ENCODE data around the gene PDXP.
A peak's percentile ranks its signal among the peaks of the same experiment; 100 is the strongest.

PDXP gene

DNA sequence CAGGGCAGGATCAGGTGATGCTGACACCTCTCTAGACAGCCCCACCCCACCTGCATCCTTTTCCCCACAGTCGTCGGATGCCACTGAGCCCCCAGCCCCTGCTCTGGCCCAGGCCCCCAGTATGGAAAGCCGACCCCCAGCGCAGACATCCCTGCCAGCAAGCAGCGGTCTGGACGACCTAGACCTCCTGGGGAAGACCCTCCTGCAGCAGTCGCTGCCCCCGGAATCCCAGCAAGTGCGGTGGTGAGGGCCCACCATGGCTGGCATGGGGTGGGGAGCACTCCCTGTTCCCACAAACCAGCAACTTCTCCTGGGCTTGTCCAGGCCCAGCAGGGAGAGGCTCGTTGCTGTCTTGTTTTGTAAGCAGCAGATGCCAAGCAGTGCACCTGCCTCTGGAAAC is 28.6 kb upstream of the PDXP start:
- no peak for DNase-seq

DNA sequence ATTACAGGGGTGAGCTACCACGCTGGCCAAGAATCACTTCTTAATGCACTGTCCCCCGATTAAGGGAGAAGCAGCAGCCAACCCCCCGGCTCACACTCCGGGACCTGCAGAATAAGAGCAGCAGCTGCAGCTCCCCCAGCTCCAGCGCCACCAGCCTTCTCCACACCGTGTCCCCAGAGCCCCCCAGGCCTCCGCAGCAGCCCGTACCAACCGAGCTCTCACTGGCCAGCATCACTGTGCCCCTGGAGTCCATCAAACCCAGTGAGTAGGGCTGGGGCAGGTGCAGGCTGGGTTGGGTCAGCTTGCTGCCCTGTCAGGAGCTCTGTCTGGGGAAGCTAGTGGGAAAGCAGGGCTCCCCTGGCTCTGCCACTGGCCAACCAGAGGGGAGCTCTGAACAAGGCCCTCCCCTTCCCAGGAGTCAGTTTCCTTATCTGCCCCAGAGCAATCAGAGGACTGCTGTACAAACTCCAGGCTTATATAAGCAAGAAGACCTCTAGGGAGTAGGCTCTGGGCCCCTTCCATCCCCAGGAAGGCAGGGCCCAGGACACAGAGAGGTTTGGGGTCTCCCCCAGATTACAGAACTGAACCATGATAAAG is 27.6 kb upstream of the PDXP start:
- DNase-seq = no peak

DNA sequence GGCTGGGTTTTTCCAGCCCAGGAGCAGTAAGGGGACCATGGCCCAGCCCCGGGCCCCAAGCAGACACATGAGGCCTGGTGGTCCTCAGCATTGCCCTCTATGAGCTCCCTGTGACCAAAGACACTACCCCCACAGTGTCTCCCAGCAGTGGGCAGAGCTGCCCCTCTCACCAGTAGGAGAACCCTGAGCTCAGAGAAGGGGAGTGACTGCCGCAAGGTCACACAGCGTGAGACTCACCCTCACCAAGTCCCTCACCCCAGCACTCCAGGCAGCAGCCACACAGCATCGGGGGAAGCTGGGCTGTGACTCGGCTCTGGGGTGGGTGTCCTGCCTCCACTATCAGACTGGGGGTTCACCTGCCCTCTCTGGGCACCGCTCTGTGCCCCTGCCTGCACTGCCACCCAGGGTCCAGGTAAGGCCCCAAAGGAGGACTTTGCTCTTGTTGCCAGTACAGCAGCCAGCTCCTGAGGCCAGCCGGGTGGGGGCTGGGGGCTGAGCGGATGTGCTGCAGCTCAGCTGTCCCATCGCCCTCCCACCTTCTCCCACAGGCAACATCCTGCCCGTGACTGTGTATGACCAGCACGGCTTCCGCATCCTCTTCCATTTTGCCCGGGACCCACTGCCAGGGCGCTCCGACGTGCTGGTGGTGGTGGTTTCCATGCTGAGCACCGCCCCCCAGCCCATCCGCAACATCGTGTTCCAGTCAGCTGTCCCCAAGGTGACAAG is 26.9 kb upstream of the PDXP start:
- no peak for DNase-seq

DNA sequence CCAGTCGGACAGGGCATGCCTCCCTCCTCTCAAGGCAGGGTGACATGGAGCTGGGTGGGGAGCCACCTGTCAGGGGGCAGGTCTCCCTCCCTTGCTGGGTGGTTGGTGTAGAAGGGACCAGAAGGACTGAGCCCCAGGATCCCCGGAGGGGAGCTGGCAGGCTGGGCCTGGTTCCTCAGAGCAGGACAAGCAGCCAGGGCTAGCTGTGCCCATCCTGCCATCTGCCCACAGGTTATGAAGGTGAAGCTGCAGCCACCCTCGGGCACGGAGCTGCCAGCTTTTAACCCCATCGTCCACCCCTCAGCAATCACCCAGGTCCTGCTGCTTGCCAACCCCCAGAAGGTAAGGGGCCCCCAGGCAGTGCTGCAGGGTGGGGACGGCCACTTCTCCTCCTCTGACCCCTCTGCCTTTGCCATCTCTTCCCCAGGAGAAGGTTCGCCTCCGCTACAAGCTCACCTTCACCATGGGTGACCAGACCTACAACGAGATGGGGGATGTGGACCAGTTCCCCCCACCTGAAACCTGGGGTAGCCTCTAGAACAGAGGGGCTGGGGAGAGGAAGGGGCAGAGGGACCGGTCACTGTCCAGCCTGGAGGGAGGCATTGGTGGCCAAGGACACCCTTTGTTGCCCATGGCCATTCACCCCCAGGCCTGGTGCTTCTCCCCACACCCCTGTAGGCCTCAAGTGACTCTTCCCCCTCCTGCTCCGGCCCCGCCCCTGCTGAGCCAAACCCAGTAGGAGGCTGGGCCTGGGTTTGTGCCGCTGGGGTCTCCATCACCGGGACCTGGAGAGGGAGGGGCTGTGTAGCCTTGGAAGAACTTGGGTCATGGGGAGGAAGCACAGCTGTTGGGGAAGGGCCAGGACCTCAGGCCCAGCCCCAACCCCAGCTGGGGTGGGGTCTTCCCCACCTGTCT is 26.1 kb upstream of the PDXP start:
- no peak for DNase-seq

DNA sequence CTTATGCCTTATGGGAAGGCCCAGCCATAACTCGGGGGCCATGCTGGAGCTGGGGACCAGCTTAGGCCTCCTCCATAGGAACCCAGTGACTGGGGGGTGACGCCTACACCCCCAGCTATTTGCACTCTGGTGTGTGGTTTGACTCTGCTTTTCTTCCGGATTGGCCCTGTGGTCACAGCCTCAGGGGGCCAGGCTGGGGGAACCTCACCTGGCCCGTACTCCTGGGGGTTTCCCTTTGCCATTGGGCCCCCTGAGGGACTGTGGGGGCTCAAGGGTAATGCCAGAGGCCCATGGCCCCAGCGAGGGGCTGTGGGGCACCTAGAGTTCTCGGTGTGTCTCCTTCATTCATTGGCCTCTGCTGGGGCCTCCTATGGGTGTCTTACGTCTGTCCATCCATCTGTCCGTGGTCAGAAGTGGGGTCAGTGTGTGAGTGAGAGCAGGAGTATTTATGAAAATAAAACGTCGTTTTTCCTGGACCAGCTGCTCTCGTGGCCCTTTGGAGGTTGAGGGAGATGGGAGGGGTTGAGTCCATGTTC is 25.4 kb upstream of the PDXP start:
- DNase-seq = no peak

DNA sequence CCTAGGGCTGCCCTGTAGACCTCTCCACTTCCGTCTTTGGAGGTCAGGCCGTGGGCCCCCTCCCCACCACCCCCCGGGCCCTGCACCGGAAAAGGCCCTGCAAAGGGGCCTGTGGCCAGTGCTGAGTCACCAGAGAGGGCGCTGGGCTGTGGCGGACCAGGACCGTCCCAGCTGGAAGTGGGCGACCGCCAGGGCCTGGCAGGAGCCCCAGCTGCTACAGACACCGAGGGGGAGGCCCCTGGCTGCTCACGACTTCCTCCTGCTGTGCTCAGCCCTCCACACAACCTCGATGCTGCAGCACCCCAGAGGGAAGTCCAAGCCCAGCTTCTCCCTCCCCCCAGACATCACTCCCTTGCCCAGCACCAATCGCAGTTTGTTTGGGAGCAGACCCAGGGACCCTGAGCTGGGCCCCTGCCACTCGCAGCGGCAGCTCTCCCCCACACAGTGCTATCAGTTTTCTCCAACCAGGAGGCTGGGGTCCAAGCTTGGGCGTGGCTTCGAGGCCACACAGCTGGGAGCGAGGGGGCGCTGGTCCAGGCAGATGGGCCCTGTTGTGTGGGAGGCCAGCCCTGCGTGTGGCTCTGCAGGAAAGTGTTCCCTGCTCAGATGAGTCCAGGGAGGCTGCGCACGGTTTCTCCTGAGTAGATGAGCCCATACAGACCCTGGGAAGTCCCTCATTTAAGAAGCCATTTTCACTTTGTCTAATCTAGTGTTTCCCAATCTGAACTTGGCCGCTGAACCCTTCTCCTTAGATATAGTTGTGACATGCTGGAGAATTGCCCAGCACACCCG is 24.7 kb upstream of the PDXP start:
- DNase-seq = peak; percentile 91

DNA sequence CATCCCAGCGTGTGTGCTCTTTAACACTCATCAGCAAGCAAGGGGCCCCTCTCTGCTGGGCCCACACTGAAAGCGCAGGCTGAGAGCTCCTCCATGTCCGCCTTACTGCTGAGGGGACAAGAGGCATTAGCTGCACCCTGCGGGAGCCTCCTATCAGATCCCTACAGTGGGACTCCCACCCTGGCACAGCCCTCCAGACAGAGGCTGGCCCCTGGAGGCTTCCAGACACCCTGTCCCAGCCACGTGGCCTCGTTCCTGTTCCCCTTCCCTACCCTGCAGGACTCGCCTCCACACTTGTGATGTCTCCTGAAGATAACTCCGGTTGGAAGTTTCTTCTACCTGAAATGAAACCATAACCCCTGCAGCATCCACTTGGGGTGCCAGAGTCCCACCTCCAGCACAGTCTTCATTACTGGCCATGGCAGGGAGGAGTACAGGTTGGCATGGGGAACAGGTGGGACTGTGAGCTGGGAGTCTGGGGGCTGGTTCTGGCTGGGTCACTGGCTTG is 24.1 kb upstream of the PDXP start:
- no peak for DNase-seq

DNA sequence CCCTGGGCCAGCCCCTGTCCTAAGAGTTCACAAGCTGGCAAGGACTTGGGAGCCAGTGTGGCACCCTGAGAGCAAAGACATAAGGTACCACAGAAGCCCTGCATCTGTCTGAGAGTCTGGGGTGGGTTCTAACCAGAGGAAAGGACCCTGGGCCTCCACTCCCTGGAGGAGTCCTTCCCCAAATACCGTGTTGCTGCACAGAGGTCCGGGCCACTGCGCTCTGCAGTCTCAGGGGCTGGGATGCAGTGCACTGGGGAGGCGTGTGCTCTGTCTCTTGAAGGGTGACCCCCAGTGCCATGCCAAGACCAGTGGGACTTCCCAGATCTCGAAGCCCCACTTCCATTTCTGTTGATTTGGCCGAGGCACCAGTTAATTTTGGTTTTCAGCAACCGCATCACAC is 23.4 kb upstream of the PDXP start:
- no peak for DNase-seq

DNA sequence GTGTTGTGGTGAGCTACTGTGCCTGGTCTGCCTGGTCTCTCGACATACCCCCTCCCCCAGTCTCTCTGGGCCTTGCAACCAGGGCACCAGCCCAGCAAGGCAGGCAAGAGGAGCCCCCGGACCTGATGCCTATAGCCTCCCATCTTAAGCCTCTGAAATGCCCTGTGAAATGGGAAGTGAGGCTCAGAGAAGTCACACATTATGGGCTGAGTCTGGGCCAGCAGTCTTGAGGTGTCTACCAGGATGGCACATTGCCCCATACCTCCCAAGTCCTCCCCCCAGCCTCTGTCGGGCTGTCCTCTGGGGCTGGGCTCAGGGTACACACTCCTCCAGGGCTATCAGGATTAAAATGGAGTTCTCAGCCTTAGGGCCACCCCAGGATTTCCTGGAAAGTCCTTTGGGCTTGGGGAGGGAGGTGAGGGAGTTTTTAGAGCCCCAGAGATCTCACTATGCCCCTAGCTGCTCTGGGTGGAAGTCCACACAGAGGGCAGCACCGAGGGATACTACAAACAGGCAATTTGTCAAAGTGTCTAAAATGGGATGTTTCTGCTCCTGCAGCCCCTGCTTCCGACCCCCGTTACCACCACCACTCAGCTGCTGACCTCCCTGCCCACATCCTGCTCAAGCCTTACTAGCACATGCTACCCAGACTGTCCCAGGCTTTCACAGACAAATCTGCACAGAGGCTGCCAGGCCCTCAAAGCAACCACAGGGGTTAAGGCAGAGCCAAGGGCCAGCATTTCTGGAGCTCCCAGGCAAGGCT is 22.2 kb upstream of the PDXP start:
- no peak for DNase-seq

DNA sequence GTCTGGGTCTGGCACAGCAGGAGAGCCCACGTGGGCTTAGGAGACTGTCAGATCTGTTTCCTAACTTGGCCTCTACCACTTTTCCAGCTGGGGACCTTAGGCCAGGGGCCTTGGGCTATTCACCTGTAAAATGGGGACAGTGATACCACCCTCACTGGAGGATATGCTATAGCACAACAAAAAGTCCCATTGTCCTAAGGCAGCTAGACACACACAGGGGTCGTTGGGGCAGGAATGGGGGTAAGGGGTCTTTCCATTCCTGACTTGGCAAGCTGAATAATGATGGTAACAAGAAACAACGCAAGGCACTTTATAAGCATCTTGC is 21.6 kb upstream of the PDXP start:
- no peak for DNase-seq

DNA sequence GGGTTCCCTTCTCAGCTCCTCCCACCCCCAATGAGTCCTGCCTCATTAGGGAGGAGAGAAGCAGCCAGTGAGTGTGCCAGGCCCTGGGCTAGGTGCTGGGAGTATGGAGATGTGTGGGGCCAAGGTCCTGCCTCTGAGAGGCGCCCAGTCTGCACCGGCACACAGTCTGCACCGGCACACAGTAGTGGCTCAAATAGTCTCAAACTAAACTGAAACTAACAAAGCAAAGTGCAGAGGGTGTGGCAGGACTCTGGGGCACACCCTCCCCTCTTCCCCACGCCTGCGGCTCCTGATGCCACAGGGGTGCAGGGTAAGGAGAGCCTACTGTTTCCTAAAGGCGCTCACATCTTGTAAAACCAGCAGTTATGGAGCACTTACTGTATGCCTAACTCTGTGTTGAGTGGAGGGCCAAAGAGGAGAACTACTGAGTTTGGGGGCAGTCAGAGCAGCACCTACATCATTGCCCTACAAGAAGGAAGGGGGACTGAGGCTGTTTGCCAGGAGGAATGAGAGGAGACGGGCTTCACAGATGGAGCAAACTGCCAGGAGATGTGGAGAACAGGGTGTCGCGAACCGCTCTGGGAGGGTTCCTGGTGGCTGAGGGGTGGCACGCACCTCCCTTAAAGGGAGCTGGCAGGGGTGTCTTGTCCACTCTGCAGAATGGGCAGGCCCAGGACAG is 20.0 kb upstream of the PDXP start:
- DNase-seq = no peak

DNA sequence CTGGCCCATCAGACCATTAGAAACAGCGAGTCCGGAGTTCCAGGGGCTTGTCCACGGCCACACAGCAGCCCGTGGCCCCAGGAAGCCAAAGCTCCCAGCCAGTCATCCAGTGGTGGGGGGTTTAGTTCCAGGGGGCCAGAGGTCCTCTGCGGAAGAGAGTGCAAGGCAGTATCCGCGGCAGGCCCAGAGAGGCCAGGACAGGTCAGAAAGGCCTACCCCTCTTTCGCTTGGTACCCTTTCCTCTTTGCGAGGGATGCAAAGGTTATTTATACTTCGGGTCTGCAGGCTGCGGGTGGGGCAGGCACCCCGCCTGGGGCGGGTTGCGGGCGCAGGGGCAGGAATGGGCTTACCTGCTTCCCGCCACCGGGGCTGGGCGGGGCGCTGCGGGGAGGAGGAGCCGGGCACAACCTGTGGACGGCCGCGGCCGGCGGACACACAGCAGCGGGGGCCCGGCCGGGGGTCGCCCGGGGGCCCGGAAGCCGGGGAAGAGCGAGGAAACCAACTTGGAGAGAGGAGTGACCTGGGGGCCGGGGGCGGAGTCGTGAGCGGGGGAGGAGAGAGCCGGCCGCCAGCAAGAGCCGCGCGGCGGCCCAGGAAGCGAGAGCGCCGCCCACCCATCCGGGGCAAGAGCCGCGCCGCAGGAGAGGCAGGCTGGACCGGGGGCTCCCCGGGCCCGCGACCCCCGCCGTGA is 19.3 kb upstream of the PDXP start, which contains the start of gene SH3BP1:
TSS of gene SH3BP1 (plus strand) at position 600 of the 691 bp plus-strand sequence. CDS start 119 bp downstream, outside the sequence.
- no peak for DNase-seq

DNA sequence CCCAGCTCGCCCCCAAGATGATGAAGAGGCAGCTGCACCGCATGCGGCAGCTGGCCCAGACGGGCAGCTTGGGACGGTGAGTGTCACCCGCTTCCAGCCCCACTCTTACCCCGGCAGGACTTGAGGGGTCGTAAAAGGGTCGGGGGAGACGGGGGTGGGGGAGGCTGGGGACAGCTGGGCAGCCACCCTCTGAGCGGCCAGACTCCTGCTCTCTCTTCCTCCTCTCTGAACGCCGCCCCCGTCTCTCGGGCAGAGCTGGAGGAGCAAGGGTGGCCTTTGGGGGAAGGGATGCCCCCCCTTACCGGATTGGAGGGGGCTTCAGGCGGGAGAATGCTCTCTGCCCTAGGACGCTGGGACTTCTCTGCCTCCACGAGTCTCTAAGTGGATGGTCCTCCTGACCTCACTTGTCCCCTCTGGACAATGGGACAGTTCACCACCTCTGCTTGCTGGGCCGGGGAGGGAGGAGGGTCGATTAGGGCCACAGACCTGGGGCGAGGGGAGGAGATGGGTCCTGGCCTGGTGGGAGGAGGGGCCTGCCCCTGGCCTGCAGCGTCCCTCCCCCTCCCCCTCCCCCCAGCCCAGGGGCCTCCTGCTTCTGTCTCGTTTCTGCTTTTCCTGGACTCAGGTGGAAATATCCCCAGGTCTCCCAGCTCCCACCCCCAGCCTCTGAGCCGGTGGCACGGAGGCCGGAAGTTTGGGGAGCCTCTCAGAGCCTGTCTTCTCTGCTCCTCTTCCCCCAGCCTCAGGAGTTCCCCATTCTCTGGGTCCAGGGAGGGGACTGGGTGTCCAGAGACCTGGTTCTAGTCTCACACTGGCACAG is 18.5 kb upstream of the PDXP start:
- DNase-seq = no peak

DNA sequence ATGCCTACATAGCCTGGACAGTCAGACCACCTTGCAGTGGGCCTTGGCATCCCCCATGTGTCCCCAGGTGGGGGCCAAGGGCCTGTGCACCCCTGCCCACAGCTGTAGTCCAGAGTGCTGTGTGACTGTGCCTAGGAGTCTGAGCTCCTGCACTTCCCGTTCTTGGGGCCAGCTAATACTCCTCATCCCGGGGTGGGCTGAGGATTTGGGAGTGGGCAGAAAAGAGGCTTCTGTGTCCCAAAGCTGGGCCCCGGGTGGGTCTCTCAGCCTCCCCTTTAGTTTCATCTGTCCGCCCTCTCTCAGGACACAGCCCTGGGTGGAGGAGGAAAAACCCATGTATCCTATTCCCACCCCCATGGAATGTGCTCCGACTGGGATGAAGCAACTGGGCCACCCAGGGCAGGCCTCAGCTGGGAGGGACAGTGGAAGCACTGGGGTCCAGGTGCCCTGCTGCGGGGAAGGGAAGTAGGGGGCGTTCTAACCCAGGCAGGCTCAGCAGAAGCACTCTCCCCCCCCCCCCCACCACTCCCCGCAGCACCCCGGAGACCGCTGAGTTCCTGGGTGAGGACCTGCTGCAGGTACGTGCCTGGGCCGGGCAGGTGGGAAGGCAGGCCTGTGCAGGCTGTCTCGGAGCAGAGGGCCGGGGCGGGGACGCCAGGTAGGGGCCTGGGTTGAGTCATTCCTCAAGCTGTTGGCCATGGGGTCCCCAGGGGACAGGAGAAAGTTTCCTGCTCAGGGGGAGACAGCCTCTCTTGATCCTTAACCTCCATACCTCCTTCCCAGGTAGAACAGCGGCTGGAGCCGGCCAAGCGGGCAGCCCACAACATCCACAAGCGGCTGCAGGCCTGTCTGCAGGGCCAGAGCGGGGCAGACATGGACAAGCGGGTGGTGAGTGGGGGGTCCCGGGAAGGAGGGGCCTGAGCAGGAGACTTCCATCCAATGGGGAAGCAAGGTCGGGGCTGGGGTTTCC is 17.6 kb upstream of the PDXP start:
- DNase-seq = no peak

DNA sequence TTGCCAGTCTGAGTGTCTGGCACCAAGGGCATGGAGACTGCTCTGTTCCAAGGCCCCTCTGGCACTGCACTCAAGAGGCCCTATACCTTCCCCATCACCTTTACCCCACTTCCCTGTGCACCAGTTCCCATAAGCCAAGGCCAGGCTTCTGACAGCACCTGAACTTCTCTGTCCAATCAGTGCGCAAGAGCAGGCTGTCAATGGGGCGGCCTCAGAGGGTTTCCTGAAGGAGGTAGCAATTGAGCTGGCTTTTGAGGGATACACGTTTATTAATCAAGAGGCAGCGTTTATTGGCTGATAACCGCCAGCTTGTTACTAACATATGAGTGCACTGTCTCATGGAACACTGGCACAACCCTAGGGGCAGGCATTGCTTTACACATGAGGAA is 17.0 kb upstream of the PDXP start:
- DNase-seq = no peak

DNA sequence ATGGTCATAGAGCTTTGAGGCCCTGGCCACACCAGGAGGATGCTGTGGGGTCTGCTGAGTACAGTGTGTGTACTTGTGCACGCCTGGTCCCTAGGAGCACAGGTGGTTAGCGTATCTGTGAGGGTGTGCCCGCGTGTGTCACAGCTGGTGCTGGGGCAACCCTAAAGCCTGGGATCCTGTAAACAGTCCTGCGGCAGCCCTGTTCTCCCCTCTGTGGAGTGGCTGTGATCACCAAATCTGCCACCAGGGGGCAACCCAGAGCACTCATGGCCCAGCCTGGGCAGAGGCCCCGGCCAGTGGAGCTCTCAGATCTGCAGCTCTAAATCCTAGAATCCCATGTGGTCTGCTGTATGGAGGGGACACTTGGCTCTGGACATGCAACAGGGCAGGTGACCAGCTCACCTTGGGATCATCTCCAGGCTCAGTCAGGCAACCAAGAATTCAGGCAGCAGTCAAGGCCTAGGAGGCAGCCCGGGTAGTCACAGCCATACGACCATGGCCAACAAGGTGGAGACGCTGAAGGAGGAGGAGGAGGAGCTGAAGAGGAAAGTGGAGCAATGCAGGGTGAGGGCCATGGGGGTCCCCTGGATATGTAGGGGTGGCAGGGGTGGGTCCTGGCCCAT is 15.2 kb upstream of the PDXP start:
- DNase-seq = peak; percentile 89

DNA sequence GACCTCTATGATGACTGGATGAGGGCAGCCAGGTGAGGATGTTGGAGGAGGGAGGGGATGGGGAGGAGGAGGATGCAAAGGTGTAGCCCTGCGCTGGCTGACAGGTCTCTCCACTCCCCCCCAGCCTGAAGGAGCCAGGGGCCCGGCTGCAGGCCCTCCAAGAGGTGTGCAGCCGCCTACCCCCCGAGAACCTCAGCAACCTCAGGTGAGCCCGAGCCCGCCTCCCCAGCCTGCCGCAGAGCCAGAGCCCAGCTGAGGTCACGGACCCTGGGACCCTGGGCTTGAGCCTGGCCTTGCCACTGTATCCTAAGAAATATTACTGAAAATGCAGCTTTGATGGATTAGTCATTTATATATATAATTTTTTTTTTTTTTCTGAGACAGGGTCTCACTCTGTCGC is 11.2 kb upstream of the PDXP start:
- DNase-seq = no peak

DNA sequence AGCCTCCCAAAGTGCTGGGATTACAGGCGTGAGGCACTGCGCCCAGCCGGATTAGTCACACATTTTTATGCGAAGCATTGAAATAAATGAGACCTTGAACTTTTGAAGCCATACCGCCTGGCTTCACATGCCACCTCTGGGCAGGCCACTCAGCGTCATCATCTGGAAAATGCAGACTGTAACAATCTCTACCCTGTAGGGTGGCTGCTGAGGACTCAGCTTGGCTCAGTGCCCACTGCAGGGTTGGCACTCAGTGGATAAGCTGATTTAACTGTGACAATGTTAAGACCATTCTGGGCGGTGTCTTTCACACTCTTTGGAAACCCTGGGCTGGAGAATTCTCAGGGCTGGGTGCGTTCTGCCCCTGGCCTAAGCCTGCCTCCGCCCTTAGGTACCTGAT is 10.6 kb upstream of the PDXP start:
- no peak for DNase-seq

Data from retina (tissue), 1 donor.